ENCODE data around the gene RAB6B.
A peak's percentile ranks its signal among the peaks of the same experiment; 100 is the strongest.
"Not testable (repeated sequence)": the region's sequence is repeated elsewhere in the genome, so short reads cannot be mapped to it uniquely, and the experiment has no call there.

Gene RAB6B

GRCh38 chr3:133812872-133813271, 82.8 kb downstream of the RAB6B start:
- no peak for DNase-seq (ENCODE audit: low spot score)

GRCh38 chr3:133805702-133806475, 89.8 kb downstream of the RAB6B start, which contains the start of gene SRPRB:
Gene SRPRB (plus strand): TSS chr3:133805815. CDS start chr3:133805849, 34 bp downstream.
- DNase-seq (ENCODE audit: low spot score) = peak; percentile 90

- DNase-seq (ENCODE audit: low spot score) = no peak
Measured at GRCh38 chr3:133805384-133805701, 90.3 kb downstream of the RAB6B start.

DNA sequence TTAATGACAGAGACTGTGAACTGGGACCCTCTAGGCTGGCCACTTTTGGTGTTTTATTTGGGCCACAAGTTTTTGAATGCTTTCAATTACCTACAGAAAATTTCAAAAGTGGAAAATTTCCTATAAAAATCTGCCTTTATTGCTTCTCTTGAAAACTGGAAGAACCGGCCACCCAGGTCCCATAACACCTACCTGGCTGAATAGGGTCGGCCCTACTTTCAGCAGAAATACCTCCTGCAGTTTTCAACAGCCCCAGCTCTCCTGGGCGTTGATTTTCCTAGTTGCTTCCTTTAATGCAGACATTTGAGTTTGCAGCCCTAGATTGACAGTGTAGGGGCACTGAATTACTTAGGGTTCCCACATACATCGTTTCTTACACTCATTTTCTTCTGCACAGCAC, 90.8 kb downstream of the RAB6B start:
- DNase-seq (ENCODE audit: low spot score) = no peak

DNA sequence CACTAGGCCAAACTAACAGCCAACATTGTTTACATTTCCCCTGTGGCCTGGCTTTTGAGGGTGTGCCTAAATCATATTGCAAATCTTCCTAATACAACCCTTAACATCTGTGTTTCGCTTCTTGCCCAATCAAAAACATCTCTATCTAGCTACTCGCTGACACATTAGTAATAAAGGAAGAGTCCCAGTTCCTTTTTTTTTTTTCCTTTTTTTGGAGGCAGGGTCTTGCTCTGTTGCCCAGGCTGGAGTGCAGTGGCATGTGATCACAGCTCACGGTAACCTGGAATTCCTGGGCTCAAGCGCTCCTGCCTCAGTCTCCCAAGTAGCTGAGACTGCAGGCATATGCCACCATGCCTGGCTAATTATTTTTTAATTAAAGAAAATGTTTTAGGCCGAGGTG, 92.2 kb downstream of the RAB6B start:
- no peak for DNase-seq (ENCODE audit: low spot score)

GRCh38 chr3:133799794-133800585, 95.7 kb downstream of the RAB6B start:
- DNase-seq (ENCODE audit: low spot score) = no peak

DNA sequence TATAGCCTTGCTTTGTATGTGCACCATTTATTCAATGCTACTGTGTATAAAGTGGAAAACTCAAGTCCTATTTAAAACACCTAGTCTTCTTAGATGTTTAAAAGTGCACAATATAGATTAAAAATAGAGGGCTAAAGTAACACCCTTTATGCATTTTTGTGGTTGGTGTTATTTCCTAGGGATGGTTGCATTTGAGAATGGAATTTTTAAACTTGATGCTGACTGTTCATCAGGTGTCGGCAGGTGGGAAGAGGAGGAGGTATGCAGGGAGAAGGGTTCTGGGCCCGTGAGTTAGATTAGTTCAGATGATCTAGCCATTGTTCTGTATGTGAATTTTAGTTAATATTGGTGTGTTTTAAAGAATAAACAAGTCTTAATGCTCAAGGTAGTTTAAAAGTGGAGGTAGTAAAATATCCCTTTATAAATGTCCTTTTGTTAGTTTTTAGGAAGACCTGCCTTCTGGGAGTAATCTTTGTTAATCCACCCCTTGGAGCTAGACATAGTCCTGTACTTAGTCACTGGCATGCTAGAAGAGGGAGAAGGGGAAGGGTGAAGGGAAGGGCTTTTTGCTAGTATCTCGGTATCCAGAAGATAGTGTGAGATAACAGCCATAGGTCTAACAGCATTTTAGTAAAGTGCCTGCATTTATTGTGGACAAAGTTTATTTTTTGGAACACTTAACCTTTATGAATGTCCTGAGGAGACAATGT, 98.1 kb downstream of the RAB6B start:
- no peak for DNase-seq (ENCODE audit: low spot score)

DNA sequence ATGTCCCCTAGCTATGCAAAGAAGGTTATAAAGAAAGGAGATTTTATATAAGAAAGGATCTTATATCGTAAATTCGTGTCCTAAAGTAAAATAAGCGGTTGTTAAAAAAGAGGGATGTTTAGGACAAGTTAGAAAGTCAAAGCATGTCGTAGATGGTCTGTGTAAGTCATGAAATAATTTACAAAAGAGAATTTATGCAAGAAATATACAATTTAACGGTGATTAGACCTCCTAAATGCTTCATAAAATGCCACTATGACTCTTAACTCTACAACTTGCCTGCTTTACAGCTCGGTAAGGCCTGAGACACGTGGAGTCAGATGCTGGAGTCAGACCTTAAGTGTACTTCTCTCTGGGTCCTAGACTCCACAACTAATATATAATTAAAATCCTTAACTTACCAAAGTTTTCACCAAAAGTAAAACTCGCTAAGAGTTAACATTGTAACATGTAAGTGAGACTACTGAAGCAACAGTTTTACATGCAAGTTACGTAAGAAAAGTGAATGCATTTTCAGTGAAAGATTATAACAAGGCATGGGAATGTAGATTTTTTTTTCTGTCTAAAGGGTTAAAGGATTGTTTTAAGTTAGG, 103.4 kb downstream of the RAB6B start:
- no peak for DNase-seq (ENCODE audit: low spot score)

DNA sequence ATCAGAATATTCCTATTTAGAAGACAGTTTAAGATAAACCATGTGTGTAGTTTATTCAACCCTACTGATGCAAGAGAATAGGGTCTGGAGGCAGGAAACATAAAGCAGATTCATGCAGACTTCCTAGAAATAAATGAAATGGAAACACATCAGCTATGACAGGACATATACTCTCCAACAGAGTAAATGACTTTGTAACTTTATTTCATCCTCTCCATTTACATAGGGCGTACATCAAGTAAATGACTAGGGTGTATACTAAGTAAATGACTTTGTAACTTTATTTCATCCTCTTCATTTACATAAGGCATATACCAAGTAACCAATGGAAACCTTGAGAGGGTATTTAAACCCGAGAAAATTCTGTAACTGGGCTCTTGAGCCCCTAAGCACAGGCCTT, 107.7 kb downstream of the RAB6B start:
- DNase-seq (ENCODE audit: low spot score) = no peak

- DNase-seq (ENCODE audit: low spot score) = no peak
Measured at GRCh38 chr3:133783762-133784161, 111.9 kb downstream of the RAB6B start.

DNA sequence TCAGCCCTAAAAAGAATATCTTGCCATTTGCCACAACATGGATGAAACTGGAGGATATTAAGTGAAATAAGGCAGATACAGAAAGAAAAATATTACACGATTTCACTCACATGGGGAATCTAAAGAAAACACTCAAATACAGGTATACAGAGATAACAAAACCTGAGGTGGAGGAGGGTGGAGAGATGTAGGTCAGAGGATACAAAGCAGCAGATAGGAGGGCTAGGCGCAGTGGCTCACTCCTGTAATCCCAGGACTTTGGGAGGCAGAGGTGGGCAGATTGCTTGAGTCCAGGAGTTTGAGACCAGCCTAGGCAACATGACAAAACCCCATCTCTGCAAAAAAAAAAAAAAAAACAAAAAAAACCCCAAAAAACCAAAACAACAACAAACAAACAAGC, 113.2 kb downstream of the RAB6B start:
- DNase-seq (ENCODE audit: low spot score) = no peak

DNA sequence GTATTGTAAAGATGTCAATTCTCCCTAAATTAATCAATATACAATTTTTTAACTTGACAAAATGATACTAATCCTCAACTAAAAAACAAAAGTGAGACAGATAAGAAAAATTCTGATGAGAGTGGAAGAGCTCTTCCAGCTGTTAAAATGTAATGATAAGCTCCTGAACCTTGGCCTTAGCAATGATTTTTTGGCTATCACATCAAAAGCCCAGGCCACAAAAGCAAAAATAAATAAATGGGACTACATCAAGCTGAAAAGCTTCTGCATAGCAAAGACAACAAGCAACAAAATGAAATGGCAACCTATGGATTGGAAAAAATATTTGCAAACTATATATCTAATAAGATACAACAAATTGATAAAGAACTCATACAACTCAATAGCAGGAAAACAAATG, 114.1 kb downstream of the RAB6B start:
- no peak for DNase-seq (ENCODE audit: low spot score)

GRCh38 chr3:133780756-133781155, 114.9 kb downstream of the RAB6B start:
- DNase-seq (ENCODE audit: low spot score) = not testable (repeated sequence)

DNA sequence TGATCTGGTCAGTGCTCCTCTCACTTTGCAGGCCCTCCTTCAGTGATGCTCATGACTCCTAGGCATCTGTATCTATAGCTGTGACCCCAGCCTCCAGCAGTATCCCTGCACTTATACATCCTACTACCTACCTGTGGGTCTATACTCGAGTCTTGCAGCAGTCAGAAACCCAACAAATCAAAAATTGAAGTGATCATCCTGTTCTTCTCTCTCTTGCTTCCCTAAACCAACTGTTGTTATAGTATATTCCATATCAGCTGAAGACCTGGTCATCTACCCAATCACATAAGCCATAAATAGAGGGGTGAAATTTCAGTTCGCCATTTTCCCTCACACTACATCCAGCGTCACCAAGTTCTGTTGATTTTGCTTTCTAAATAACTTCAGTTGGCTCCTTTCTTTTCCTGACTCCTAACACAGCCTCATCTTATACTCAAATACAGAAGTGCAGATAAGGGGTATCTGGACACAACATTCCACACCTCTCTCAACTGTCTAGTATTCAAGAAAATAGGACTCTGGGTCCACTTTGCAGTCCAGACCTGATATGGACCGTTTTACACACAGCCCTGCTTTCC, 116.0 kb downstream of the RAB6B start:
- DNase-seq (ENCODE audit: low spot score) = no peak

GRCh38 chr3:133777807-133778568, 117.7 kb downstream of the RAB6B start:
- DNase-seq (ENCODE audit: low spot score) = no peak

DNA sequence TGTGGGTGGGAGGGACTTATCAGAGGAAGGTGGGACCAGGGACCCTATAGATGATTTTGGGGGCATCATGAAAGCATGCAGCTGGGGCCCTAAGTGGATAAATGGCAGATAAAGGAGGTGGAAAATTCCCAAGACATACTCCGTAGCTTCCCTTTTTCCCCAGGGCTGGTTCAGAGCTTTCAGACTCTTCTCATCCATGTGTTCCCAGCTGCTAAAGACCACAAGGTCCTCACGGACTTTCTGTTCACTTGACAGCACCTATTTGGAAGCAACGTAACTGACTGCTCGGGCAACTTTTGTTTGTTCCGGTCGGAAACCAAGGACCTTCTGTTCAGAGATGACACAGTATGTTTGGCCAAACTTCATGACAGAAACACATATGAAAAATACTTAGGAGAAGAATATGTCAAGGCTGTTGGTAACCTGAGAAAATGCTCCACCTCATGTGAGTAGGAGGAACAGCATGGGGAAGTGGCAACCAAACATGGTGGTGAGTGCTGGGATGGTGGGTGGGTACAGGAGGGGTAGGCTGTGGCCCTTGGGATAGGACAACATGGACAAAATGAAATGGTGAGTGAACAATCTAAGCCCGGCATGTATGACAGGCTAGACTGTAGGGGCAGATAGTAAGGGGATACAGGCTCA, 118.8 kb downstream of the RAB6B start:
- no peak for DNase-seq (ENCODE audit: low spot score)

DNA sequence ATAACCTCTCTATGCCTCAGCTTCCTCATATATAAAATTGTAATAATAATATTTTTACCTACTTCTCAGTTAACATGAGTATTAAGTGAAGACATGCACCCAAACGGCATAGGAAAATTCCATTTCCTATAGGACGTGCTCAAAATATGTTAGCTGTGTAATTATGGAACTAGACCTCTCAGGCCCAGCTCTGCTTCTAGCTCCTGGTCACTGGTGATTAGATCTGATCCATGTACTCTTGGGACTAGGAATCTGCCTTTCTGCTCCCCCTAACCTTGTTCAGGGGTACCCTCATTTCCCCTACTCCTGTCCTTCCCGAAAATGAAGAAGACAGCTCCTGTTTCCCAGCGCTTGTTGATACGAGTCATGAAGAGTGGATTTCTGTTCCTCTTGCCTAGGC, 119.8 kb downstream of the RAB6B start:
- no peak for DNase-seq (ENCODE audit: low spot score)

DNA sequence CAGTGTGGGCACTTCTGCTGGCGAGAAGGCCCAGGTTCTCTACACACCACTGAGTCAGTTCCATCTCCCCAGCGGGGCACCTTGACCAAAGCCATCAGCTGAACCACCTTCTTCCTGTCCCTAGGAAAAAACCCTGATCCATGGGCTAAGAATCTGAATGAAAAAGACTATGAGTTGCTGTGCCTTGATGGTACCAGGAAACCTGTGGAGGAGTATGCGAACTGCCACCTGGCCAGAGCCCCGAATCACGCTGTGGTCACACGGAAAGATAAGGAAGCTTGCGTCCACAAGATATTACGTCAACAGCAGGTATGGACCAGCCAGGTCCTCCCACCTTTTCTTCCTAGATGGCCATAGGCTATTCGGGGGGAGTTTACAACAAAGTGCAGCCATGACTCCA, 120.4 kb downstream of the RAB6B start:
- DNase-seq (ENCODE audit: low spot score) = no peak
